ENCODE results near the gene CLIC4.

Gene CLIC4

GRCh38 chr1:24875991-24876506, 130.8 kb downstream of the CLIC4 start:
- H3K27ac ChIP-seq, result no peak overlapping the region
- no peak for DNase-seq (ENCODE audit: low spot score)

GRCh38 chr1:24878045-24878444, 132.8 kb downstream of the CLIC4 start:
- TF ChIP-seq, protein P1, sequence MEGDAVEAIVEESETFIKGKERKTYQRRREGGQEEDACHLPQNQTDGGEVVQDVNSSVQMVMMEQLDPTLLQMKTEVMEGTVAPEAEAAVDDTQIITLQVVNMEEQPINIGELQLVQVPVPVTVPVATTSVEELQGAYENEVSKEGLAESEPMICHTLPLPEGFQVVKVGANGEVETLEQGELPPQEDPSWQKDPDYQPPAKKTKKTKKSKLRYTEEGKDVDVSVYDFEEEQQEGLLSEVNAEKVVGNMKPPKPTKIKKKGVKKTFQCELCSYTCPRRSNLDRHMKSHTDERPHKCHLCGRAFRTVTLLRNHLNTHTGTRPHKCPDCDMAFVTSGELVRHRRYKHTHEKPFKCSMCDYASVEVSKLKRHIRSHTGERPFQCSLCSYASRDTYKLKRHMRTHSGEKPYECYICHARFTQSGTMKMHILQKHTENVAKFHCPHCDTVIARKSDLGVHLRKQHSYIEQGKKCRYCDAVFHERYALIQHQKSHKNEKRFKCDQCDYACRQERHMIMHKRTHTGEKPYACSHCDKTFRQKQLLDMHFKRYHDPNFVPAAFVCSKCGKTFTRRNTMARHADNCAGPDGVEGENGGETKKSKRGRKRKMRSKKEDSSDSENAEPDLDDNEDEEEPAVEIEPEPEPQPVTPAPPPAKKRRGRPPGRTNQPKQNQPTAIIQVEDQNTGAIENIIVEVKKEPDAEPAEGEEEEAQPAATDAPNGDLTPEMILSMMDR (IDR thresholded peaks at IDR 0.05), result no peak
- peak; percentile 22 for DNase-seq (ENCODE audit: low spot score)
- Histone ChIP-seq H3K4me3 (no peak overlapping the region), H3K27ac (no peak overlapping the region)

More at GRCh38 chr1:24875991-24876506, 130.8 kb downstream of the CLIC4 start:
- no peak overlapping the region for H3K4me3 ChIP-seq
- TF ChIP-seq, protein P1 (IDR thresholded peaks at IDR 0.05), result no peak

- TF ChIP-seq, protein P1 (IDR thresholded peaks at IDR 0.05), result no peak
- H3K4me3 ChIP-seq, result no peak overlapping the region
- H3K27ac ChIP-seq, result no peak overlapping the region
- DNase-seq (ENCODE audit: low spot score), result peak; percentile 50
Measured at GRCh38 chr1:24878775-24879742, 133.8 kb downstream of the CLIC4 start.

- H3K27ac ChIP-seq, result no peak overlapping the region
Measured at GRCh38 chr1:24881034-24881433, 135.8 kb downstream of the CLIC4 start.

GRCh38 chr1:24884751-24885150, 139.5 kb downstream of the CLIC4 start:
- Histone ChIP-seq H3K4me3 (no peak overlapping the region), H3K27ac (no peak overlapping the region)
- no peak for DNase-seq (ENCODE audit: low spot score)
- TF ChIP-seq, protein P1 (IDR thresholded peaks at IDR 0.05), result no peak

More at GRCh38 chr1:24881034-24881433, 135.8 kb downstream of the CLIC4 start:
- no peak for DNase-seq (ENCODE audit: low spot score)
- TF ChIP-seq, protein P1 (IDR thresholded peaks at IDR 0.05), result no peak
- H3K4me3 ChIP-seq, result no peak overlapping the region

GRCh38 chr1:24886241-24886640, 141.0 kb downstream of the CLIC4 start:
- Histone ChIP-seq H3K27ac (no peak overlapping the region), H3K4me3 (no peak overlapping the region)
- TF ChIP-seq, protein P1 (IDR thresholded peaks at IDR 0.05), result no peak
- peak; percentile 41 for DNase-seq (ENCODE audit: low spot score)

Data from coronary artery (tissue), 2 donors.